Stimulated activated CD8-positive, alpha-beta memory T cell treated with anti-CD3 and anti-CD28 coated beads, Interleukin-15, amount 100 ng/mL, for 4 hours (primary cell): ENCODE measurements around the gene CLDN24.

ENCODE experiments used
- DNase-seq, 2 donors: peaks; one replicate each; pipeline ENCODE4 v3.0.0-alpha.2; 2020; ENCODE audit warnings: low read depth in 2 of 2

CLDN24 gene

GRCh38 chr4:183284258-183284785 lies 37.9 kb downstream of the CLDN24 start:
- DNase-seq, result no peak

GRCh38 chr4:183276106-183276505 lies 46.1 kb downstream of the CLDN24 start:
- no peak for DNase-seq

DNA sequence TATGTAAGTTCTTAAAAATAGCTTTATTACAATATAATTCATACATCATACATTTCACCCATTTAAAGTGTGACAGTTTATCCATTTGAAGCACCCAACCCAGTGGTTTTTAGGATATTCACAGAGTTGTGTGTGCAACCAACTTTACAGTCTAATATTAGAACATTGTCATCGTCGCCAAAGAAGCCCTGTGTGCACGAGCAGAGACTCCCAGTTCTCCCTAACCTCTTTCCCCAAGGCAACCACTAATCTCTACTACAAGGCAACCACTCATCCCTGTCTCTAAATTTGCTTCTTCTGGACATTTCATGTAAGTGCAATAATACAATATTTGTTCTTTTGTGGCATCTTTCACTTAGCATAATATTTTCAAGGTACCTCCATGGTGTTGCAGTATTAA lies 49.8 kb downstream of the CLDN24 start:
- no peak for DNase-seq
